ENCODE measurements around the gene SFXN2. TPM values are rescaled to one million over a fixed set of nuclear protein-coding genes. Genes with fewer than 3 reads are reported as not detected.
"Not testable (repeated sequence)": the region's sequence is repeated elsewhere in the genome, so short reads cannot be mapped to it uniquely, and the experiment has no call there.

Gene SFXN2
- total RNA-seq, 1 donor from 2014 or later, result 6.3 TPM

DNA sequence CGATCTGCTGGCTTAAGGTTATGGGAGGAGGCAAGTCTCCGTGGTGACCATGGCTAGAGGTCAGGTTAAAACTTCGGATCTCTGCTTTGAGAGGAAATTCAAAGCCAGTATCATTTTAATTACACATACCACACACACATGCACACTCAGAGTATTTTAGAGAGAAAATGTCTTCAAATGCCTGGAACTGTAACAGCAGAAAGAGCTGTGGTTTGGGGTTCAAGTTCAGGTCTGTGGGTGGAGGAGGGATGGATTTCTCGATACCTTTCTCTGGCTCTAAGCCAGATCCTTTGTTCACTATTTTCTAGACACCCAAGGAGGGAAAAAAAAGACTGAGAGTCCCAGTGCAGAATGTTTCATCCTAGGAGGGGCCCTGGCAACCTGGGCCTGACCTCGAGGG lies 32.7 kb upstream of the SFXN2 start:
- no peak overlapping the region for H3K4me3 Mint-ChIP-seq (ENCODE audit: unreplicated experiment)
- no peaks in the 10 kb centered on the region for H3K9me3 Mint-ChIP-seq (ENCODE audit: unreplicated experiment)
- H3K27ac Mint-ChIP-seq (ENCODE audit: unreplicated experiment), result no peak overlapping the region
- H3K4me1 Mint-ChIP-seq (ENCODE audit: unreplicated experiment), result peaks cover 19% of the 10 kb centered on the region
- TF ChIP-seq, protein P1, sequence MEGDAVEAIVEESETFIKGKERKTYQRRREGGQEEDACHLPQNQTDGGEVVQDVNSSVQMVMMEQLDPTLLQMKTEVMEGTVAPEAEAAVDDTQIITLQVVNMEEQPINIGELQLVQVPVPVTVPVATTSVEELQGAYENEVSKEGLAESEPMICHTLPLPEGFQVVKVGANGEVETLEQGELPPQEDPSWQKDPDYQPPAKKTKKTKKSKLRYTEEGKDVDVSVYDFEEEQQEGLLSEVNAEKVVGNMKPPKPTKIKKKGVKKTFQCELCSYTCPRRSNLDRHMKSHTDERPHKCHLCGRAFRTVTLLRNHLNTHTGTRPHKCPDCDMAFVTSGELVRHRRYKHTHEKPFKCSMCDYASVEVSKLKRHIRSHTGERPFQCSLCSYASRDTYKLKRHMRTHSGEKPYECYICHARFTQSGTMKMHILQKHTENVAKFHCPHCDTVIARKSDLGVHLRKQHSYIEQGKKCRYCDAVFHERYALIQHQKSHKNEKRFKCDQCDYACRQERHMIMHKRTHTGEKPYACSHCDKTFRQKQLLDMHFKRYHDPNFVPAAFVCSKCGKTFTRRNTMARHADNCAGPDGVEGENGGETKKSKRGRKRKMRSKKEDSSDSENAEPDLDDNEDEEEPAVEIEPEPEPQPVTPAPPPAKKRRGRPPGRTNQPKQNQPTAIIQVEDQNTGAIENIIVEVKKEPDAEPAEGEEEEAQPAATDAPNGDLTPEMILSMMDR (IDR thresholded peaks at IDR 0.05; ENCODE audit: unreplicated experiment), result no peak
- peaks cover 4% of the 10 kb centered on the region for H3K27me3 Mint-ChIP-seq (ENCODE audit: unreplicated experiment)
- peaks cover 3% of the 10 kb centered on the region for H3K36me3 Mint-ChIP-seq (ENCODE audit: low read depth, unreplicated experiment)
- no peak for DNase-seq (ENCODE audit: low spot score)

DNA sequence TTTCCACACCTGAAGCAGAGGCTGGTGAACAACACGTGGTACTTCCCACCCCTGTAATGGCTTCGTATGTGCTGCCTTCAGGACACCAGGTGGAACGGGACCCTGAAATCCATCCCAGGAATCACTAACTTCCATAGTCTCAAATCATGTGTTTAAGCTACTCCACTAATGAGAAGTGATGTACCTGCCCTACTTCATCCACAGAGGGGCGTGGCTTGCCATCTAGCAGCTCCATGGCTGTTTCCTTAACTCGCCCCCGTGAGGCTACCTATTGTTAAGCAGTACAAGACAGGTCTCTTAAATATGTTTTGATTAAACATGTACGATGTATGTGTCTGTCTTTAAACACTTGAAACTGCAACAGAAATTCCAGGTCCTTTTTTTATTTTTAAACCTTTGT lies 32.0 kb upstream of the SFXN2 start:
- peaks cover 3% of the 10 kb centered on the region for H3K36me3 Mint-ChIP-seq (ENCODE audit: low read depth, unreplicated experiment)
- H3K4me1 Mint-ChIP-seq (ENCODE audit: unreplicated experiment), result peaks cover 13% of the 10 kb centered on the region
- H3K27ac Mint-ChIP-seq (ENCODE audit: unreplicated experiment), result no peak overlapping the region
- H3K27me3 Mint-ChIP-seq (ENCODE audit: unreplicated experiment), result peaks cover 4% of the 10 kb centered on the region
- H3K4me3 Mint-ChIP-seq (ENCODE audit: unreplicated experiment), result no peak overlapping the region
- DNase-seq (ENCODE audit: low spot score), result no peak
- TF ChIP-seq, protein P1 (IDR thresholded peaks at IDR 0.05; ENCODE audit: unreplicated experiment), result no peak
- H3K9me3 Mint-ChIP-seq (ENCODE audit: unreplicated experiment), result no peaks in the 10 kb centered on the region

DNA sequence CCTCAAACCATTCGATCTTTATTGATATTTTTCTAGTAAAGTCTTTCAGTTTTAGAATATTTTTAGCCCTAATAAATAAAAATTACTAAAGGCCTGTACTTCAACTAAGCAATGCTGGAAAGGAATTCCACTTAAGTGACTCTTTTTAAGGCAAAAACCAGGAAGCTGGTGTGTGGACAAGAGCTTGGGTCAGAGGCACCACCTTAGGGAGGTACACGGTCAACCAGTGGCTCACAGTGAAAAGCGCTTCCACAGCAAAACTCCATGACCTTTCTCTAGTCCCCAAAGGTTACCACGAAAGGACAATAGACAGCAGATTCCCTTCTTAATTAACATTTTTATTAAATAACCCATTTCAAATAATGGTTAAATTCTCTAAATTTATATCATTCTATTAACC lies 31.5 kb upstream of the SFXN2 start:
- peaks cover 8% of the 10 kb centered on the region for H3K4me1 Mint-ChIP-seq (ENCODE audit: unreplicated experiment)
- no peak overlapping the region for H3K27ac Mint-ChIP-seq (ENCODE audit: unreplicated experiment)
- peaks cover 3% of the 10 kb centered on the region for H3K36me3 Mint-ChIP-seq (ENCODE audit: low read depth, unreplicated experiment)
- TF ChIP-seq, protein P1 (IDR thresholded peaks at IDR 0.05; ENCODE audit: unreplicated experiment), result no peak
- no peak overlapping the region for H3K4me3 Mint-ChIP-seq (ENCODE audit: unreplicated experiment)
- peaks cover 4% of the 10 kb centered on the region for H3K27me3 Mint-ChIP-seq (ENCODE audit: unreplicated experiment)
- H3K9me3 Mint-ChIP-seq (ENCODE audit: unreplicated experiment), result no peaks in the 10 kb centered on the region
- DNase-seq (ENCODE audit: low spot score), result no peak

DNA sequence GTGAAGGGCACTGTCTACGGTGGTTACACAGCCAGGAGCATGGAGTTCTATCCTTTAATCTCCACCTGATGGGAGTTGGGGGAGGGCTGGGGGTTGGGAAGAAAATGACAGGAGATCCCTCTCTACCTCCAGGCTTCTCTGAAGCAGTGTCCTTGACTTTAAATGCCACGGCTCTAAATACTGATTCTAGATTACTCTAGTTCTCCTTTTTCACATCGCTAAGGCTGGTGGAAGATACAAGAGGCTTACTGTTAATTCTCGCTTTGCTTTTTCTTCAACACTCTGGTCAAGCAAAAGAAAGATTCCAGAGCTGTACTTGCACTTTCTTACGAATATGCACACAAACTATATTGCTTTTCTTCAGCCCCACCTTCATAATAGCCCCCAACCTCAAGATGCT lies 30.7 kb upstream of the SFXN2 start:
- Mint-ChIP-seq H3K36me3 (ENCODE audit: low read depth, unreplicated experiment) (peaks cover 3% of the 10 kb centered on the region), H3K9me3 (ENCODE audit: unreplicated experiment) (no peaks in the 10 kb centered on the region), H3K27ac (ENCODE audit: unreplicated experiment) (no peak overlapping the region), H3K4me3 (ENCODE audit: unreplicated experiment) (peak overlapping the region; percentile 62), H3K27me3 (ENCODE audit: unreplicated experiment) (peaks cover 2% of the 10 kb centered on the region), H3K4me1 (ENCODE audit: unreplicated experiment) (peaks cover 3% of the 10 kb centered on the region)
- TF ChIP-seq, protein P1 (IDR thresholded peaks at IDR 0.05; ENCODE audit: unreplicated experiment), result no peak
- DNase-seq (ENCODE audit: low spot score), result no peak

DNA sequence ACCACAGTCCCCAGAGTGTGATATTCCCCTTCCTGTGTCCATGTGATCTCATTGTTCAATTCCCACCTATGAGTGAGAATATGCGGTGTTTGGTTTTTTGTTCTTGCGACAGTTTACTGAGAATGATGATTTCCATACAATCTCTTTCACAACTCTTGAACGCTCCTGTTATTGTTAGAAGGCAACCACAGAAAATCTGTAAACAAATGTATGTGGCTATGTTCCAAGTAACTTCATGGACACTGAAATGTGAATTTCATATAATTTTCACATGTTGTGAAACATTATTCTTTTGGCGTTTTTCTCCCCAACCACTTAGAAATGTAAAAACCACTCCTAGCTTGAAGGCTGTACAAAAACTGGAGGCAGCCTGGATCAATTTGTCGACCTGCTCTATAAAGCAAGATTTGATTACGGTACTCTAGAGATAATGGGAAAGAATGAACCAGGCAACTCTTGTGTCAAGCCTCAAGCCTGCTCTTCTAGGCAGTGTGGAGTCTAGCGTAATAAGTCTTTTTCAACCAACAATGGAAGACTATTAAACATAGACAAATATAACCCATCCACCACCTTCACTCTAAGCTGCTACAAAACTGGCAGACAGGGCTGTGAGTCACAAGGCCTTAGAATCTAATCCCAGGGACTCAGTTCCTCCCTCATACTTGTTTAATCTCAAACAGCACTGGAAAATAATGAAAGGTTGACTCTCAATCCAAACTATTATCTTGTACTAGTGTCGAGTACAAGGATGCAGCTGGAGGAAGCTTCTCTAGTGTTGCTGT lies 23.0 kb upstream of the SFXN2 start:
- Mint-ChIP-seq H3K27me3 (ENCODE audit: unreplicated experiment) (no peaks in the 10 kb centered on the region), H3K9me3 (ENCODE audit: unreplicated experiment) (no peaks in the 10 kb centered on the region), H3K4me3 (ENCODE audit: unreplicated experiment) (no peak overlapping the region), H3K27ac (ENCODE audit: unreplicated experiment) (peak overlapping the region; percentile 58), H3K36me3 (ENCODE audit: low read depth, unreplicated experiment) (peaks cover 1% of the 10 kb centered on the region), H3K4me1 (ENCODE audit: unreplicated experiment) (peaks cover 4% of the 10 kb centered on the region)
- no peak for DNase-seq (ENCODE audit: low spot score)
- TF ChIP-seq, protein P1 (IDR thresholded peaks at IDR 0.05; ENCODE audit: unreplicated experiment), result no peak

DNA sequence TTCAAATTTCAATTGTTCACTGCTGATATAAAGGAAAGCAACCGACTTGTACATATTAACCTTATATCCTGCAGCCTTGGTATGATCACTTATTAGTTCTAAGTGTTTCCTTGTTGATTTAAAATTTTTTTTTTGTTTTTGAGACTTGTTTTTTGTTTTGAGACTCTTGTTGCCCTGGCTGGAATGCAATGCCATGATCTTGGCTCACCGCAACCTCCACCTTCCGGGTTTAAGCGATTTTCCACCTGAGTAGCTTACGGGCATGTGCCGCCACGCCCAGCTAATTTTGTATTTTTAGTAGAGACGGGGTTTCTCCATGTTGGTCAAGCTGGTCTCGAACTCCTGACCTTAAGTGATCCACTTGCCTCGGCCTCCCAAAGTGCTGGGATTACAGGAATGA lies 19.0 kb upstream of the SFXN2 start:
- H3K27ac Mint-ChIP-seq (ENCODE audit: unreplicated experiment); H3K4me3 Mint-ChIP-seq (ENCODE audit: unreplicated experiment); H3K27me3 Mint-ChIP-seq (ENCODE audit: unreplicated experiment); DNase-seq (ENCODE audit: low spot score); H3K9me3 Mint-ChIP-seq (ENCODE audit: unreplicated experiment); H3K4me1 Mint-ChIP-seq (ENCODE audit: unreplicated experiment): not testable (repeated sequence)
- H3K36me3 Mint-ChIP-seq (ENCODE audit: low read depth, unreplicated experiment), result peaks cover 14% of the 10 kb centered on the region

Data from endothelial cell (in vitro differentiated cells).